Fibroblast of villous mesenchyme (primary cell): ENCODE data around the gene CFH. TPM values are rescaled to one million over a fixed set of nuclear protein-coding genes. Genes with fewer than 3 reads are reported as not detected.

Experiments used
- DNase-seq: peaks from one replicate; pipeline ENCODE4 v3.0.0-alpha.2; 2010; ENCODE audit warnings: low read depth
- H3K4me3 ChIP-seq: 2 replicates; pipeline ENCODE4 v1.5.1; 2011; ENCODE audit warnings: low read depth, mild to moderate bottlenecking, low read length
- total RNA-seq: library from RNA; depleted of rRNA; stranded (reverse); fragments of >200 nt; gene quantifications from 2 replicates; pipeline ENCODE4 v1.2.3, GENCODE V29; 2012
- TF ChIP-seq, protein P1 (sequence below): IDR thresholded peaks from 2 replicates; pipeline ENCODE4 v1.5.1; 2012; ENCODE audit warnings: low read depth, mild to moderate bottlenecking, low read length; ENCODE audit not compliant: insufficient read depth

Gene CFH
- total RNA-seq, 1 donor, result 99.3 TPM

- no peak overlapping the region for H3K4me3 ChIP-seq
- DNase-seq, result no peak
- TF ChIP-seq, protein P1, sequence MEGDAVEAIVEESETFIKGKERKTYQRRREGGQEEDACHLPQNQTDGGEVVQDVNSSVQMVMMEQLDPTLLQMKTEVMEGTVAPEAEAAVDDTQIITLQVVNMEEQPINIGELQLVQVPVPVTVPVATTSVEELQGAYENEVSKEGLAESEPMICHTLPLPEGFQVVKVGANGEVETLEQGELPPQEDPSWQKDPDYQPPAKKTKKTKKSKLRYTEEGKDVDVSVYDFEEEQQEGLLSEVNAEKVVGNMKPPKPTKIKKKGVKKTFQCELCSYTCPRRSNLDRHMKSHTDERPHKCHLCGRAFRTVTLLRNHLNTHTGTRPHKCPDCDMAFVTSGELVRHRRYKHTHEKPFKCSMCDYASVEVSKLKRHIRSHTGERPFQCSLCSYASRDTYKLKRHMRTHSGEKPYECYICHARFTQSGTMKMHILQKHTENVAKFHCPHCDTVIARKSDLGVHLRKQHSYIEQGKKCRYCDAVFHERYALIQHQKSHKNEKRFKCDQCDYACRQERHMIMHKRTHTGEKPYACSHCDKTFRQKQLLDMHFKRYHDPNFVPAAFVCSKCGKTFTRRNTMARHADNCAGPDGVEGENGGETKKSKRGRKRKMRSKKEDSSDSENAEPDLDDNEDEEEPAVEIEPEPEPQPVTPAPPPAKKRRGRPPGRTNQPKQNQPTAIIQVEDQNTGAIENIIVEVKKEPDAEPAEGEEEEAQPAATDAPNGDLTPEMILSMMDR, result no peak
Observed at GRCh38 chr1:196677781-196678509, 26.1 kb downstream of the CFH start.

DNA sequence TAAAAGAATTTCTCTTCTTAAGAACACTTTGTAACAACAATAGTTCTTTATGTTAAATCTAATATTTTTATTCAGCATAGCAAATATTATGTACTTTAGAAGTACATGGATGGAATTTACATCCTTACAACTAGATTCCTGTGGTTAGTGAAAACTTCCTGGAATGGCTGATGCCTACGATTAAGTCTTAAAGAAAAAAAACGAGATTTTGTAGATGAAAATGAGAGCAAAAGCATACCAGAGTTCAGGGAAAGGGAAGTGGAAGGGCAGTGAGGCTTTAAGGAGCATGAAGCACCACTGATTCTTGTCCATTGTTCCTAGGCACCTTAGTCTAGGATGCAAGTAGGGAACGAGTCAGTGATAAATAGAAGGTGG lies 26.7 kb downstream of the CFH start:
- DNase-seq, result peak; percentile 33
- TF ChIP-seq, protein P1, result no peak
- H3K4me3 ChIP-seq, result no peak overlapping the region

DNA sequence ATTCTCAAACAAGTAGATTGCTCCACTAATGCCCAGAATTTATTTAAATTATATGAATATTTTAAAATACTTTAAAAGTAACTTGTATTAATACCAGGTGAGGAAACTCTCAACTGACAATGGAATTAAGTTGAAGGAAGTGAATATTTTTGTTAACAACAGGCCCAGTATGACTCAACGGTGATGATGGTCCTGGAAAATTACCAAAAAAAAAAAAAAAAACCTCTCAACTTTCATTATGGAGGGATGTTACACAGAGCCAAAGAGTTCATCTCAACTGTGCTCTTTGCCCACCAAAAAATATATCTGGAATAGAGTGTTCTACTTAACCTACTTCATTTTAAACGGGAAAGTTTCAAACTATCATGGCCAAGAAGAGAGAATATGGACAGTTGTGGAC lies 28.3 kb downstream of the CFH start:
- TF ChIP-seq, protein P1, result no peak
- no peak for DNase-seq
- no peak overlapping the region for H3K4me3 ChIP-seq

DNA sequence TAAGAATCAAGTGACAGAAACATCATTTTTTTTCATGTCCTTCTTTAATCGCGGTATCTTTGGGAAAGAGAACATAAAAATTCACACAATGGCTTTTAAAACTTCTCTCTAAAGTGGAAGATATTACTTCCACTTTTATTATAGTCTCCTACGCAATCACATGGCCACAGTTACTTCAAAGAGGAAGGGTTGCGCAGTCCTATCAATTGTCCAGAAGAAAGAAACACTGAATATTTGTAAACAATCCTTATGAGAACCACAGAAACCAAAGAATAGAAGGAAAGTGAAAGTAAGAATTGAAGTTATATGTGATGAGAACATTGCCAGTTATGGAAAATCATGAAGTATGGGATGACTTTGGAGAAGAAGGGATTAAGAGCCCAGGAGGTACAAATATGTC lies 32.6 kb downstream of the CFH start:
- TF ChIP-seq, protein P1, result no peak
- no peak for DNase-seq
- H3K4me3 ChIP-seq, result no peak overlapping the region

- TF ChIP-seq, protein P1, result no peak
- DNase-seq, result no peak
- H3K4me3 ChIP-seq, result no peak overlapping the region
Observed at GRCh38 chr1:196685506-196685905, 33.7 kb downstream of the CFH start.

DNA sequence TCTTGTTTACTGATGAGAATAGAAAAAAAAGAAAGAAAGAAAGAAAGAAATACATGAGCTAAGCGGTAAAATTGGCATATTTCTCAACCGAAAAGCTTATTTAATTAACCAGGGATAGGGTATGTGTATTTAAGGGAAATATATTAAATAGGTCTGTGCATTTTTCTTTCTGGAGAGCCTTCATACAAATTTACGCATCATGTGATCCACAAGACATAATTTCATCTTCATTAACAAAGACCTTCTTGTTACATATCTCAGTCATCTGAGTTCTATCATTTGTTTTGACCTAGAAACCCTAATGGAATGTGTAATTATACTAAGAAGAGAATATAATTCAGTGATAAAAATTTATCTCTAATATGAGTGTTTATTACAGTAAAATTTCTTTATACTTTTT lies 37.2 kb downstream of the CFH start:
- H3K4me3 ChIP-seq, result no peak overlapping the region
- TF ChIP-seq, protein P1, result no peak
- no peak for DNase-seq

DNA sequence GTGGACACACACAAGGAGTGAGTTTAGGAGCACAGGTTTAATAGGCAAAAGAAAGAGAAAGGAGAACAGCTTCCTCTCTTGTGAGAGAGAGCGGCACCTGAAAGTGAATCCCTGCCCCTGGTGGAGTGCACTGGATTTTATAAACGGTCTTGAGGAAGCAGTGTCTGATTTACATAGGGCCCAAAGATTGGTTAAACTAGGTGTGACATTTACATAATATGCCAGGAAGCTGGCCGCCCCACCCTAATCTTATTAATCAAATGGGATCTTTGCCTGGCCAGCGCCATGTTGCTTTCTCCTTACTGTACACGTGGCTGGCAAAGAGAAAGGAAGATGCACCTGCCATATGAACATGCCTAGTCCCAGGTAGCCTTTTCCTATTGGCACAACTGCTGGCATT lies 38.7 kb downstream of the CFH start:
- H3K4me3 ChIP-seq, result no peak overlapping the region
- TF ChIP-seq, protein P1, result no peak

More for the DNA sequence above, 38.7 kb downstream of the CFH start:
- DNase-seq, result no peak
